Stimulated activated CD4-positive, alpha-beta T cell treated with anti-CD3 and anti-CD28 coated beads, Interleukin-4, amount 100 ng/mL, for 1 hour (primary cell): ENCODE data around the gene PGAP6.
"Not testable (repeated sequence)": the region's sequence is repeated elsewhere in the genome, so short reads cannot be mapped to it uniquely, and the experiment has no call there.

Experiments
- DNase-seq: peaks from one replicate; pipeline ENCODE4 v3.0.0-alpha.2; 2020

The PGAP6 gene

GRCh38 chr16:381789-382717, at the start of gene PGAP6:
TSS of gene PGAP6 (minus strand) at chr16:381978. CDS start at chr16:381821, 157 bp downstream.
- DNase-seq: peak; percentile 72

- no peak for DNase-seq
Observed at GRCh38 chr16:430904-431303, 49.1 kb upstream of the PGAP6 start.

- no peak for DNase-seq
Observed at GRCh38 chr16:427250-427649, 45.5 kb upstream of the PGAP6 start.

GRCh38 chr16:426906-427249, 45.1 kb upstream of the PGAP6 start:
- DNase-seq: no peak

GRCh38 chr16:426115-426905, 44.5 kb upstream of the PGAP6 start:
- DNase-seq: no peak

GRCh38 chr16:425740-426114, 43.9 kb upstream of the PGAP6 start:
- peak; percentile 43 for DNase-seq

GRCh38 chr16:425082-425718, 43.4 kb upstream of the PGAP6 start, which contains the start of gene RAB11FIP3:
TSS of gene RAB11FIP3 (plus strand) at chr16:425649. CDS start at chr16:426007, 358 bp downstream.
- DNase-seq: peak; percentile 87

GRCh38 chr16:424623-425081, 42.9 kb upstream of the PGAP6 start:
- DNase-seq: no peak

- DNase-seq: no peak
Observed at GRCh38 chr16:424033-424622, 42.4 kb upstream of the PGAP6 start.

GRCh38 chr16:422179-422578, 40.4 kb upstream of the PGAP6 start:
- not testable (repeated sequence) for DNase-seq

- DNase-seq: not testable (repeated sequence)
Observed at GRCh38 chr16:415170-415498, 33.4 kb upstream of the PGAP6 start.

- no peak for DNase-seq
Observed at GRCh38 chr16:414395-415169, 32.8 kb upstream of the PGAP6 start.

GRCh38 chr16:411576-412265, 29.9 kb upstream of the PGAP6 start:
- DNase-seq: no peak

- no peak for DNase-seq
Observed at GRCh38 chr16:410516-411178, 28.9 kb upstream of the PGAP6 start.

- DNase-seq: no peak
Observed at GRCh38 chr16:407253-407652, 25.5 kb upstream of the PGAP6 start.

GRCh38 chr16:405548-406506, 24.0 kb upstream of the PGAP6 start:
- DNase-seq: no peak

- DNase-seq: no peak
Observed at GRCh38 chr16:404971-405486, 23.3 kb upstream of the PGAP6 start.

GRCh38 chr16:401468-402348, 19.9 kb upstream of the PGAP6 start, which contains the start of gene DECR2:
TSS of gene DECR2 (plus strand) at chr16:401885. CDS start at chr16:401964, 79 bp downstream.
- peak; percentile 100 for DNase-seq
